Calu3 (cell line): Measurements from ENCODE around the gene APOBEC4. TPM values are rescaled to one million over a fixed set of nuclear protein-coding genes. Genes with fewer than 3 reads are reported as not detected.
"Not testable (repeated sequence)": the region's sequence is repeated elsewhere in the genome, so short reads cannot be mapped to it uniquely, and the experiment has no call there.

Experiments used
- BruUV-seq: library from RNA; stranded (reverse); fragments of 400-500 nt; replicated peaks from 2 replicates; lab custom pipeline; 2021; lab: Mats Ljungman, UMichigan
- CTCF ChIA-PET: fragments of 300-600 bp; sonication (Branson Sonifier 250); formaldehyde crosslinking; loops from one replicate; lab custom pipeline; 2022; ENCODE audit warnings: antibody characterized with exemption; lab: Charles Lee
- DNase-seq: peaks from one replicate; pipeline ENCODE4 v3.0.0; 2022
- H3K27ac Mint-ChIP-seq: one replicate; pipeline ENCODE4 v1.8.0; 2022; ENCODE audit warnings: mixed read lengths; ENCODE audit not compliant: unreplicated experiment
- H3K27me3 Mint-ChIP-seq: one replicate; pipeline ENCODE4 v1.8.0; 2022; ENCODE audit warnings: mixed read lengths; ENCODE audit not compliant: unreplicated experiment
- H3K36me3 Mint-ChIP-seq: one replicate; pipeline ENCODE4 v1.8.0; 2022; ENCODE audit warnings: mild to moderate bottlenecking, moderate library complexity, mixed read lengths; ENCODE audit not compliant: insufficient read depth, unreplicated experiment
- H3K4me1 Mint-ChIP-seq: one replicate; pipeline ENCODE4 v1.8.0; 2022; ENCODE audit warnings: mild to moderate bottlenecking, low read depth, mixed read lengths; ENCODE audit not compliant: unreplicated experiment
- H3K4me3 Mint-ChIP-seq: one replicate; pipeline ENCODE4 v1.8.0; 2022; ENCODE audit warnings: mild to moderate bottlenecking, low read depth, moderate library complexity, mixed read lengths; ENCODE audit not compliant: unreplicated experiment
- H3K9me3 Mint-ChIP-seq: one replicate; pipeline ENCODE4 v1.8.0; 2022; ENCODE audit warnings: low read depth, mixed read lengths; ENCODE audit not compliant: unreplicated experiment
- CTCF ChIP-seq: fragments of 200-600 bp; IDR thresholded peaks from one replicate; pipeline ENCODE4 v1.8.0; 2022; ENCODE audit warnings: antibody characterized with exemption; ENCODE audit not compliant: unreplicated experiment
- intact Hi-C: fragments of 100-400 bp; cut with micrococcal nuclease; formaldehyde crosslinking; loops from one replicate; pipeline ENCODE4 v1.10.0; 2022; ENCODE audit not compliant: unreplicated experiment
- total RNA-seq: library from RNA; stranded (reverse); gene quantifications from 2 replicates; pipeline ENCODE4 v1.2.3, GENCODE V29; 2022

Gene APOBEC4
- total RNA-seq, 1 experiment from 2014 or later = not detected

GRCh38 chr1:183622884-183623785, 30.0 kb downstream of the APOBEC4 start:
- Mint-ChIP-seq H3K36me3 (peaks cover 22% of the 10 kb centered on the region), H3K9me3 (no peaks in the 10 kb centered on the region), H3K27ac (no peak overlapping the region), H3K27me3 (no peaks in the 10 kb centered on the region), H3K4me3 (no peak overlapping the region), H3K4me1 (peaks cover 21% of the 10 kb centered on the region)
- peak; percentile 62 for TF ChIP-seq CTCF
- intact Hi-C loops = loop anchor here (1.0 to 2.0 kb wide), 3 partner anchors 80 to 342 kb away; no protein-coding TSS in a partner anchor
- peak; percentile 74 for DNase-seq
- CTCF ChIA-PET = interaction anchor here (1.0 to 1.5 kb wide), 2 partner anchors 78 to 341 kb away, joined by 3 to 8 read pairs; no protein-coding TSS in a partner anchor
- no TSS peak for BruUV-seq

GRCh38 chr1:183622013-183622412, 31.1 kb downstream of the APOBEC4 start:
- peaks cover 18% of the 10 kb centered on the region for H3K36me3 Mint-ChIP-seq
- peaks cover 25% of the 10 kb centered on the region for H3K4me1 Mint-ChIP-seq
- no TSS peak for BruUV-seq
- H3K4me3 Mint-ChIP-seq = no peak overlapping the region
- no peak for DNase-seq
- no peak for TF ChIP-seq CTCF
- no peaks in the 10 kb centered on the region for H3K9me3 Mint-ChIP-seq
- H3K27ac Mint-ChIP-seq = no peak overlapping the region
- intact Hi-C loops = loop anchor here (2.0 kb wide), 2 partner anchors 151 to 341 kb away; no protein-coding TSS in a partner anchor
- no peaks in the 10 kb centered on the region for H3K27me3 Mint-ChIP-seq
- CTCF ChIA-PET = interaction anchor here (1.6 kb wide), 1 partner anchor 33 kb away, joined by 4 read pairs; no protein-coding TSS in a partner anchor

DNA sequence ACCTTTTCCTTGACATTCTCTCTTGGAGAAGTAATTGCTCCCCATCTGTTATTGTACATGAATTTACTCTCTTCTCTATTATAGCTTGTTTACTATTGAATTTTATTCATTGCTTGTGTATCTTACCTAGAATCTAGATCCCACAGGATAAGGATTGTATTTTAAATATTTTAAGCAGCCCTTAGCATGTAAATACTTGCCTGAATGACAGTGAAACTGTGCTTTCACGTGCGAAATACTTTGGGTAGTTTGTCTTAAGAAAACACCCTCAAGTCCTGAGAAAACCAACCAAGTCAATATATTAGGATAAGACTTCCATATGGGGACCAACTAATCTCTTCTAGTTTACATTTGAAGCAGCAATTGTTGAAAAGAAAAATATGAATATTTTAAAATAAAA, 32.8 kb downstream of the APOBEC4 start:
- Mint-ChIP-seq H3K36me3 (peaks cover 18% of the 10 kb centered on the region), H3K27ac (no peak overlapping the region), H3K9me3 (no peaks in the 10 kb centered on the region), H3K4me3 (no peak overlapping the region), H3K27me3 (no peaks in the 10 kb centered on the region), H3K4me1 (peaks cover 31% of the 10 kb centered on the region)
- intact Hi-C loops = no loop called here
- DNase-seq = no peak
- TF ChIP-seq CTCF = no peak
- no TSS peak for BruUV-seq
- CTCF ChIA-PET = interaction anchor here (1.6 kb wide), 1 partner anchor 32 kb away, joined by 4 read pairs; no protein-coding TSS in a partner anchor

- no peak for DNase-seq
- no peak overlapping the region for H3K27ac Mint-ChIP-seq
- H3K27me3 Mint-ChIP-seq = no peaks in the 10 kb centered on the region
- no peak overlapping the region for H3K4me3 Mint-ChIP-seq
- intact Hi-C loops = no loop called here
- no peaks in the 10 kb centered on the region for H3K9me3 Mint-ChIP-seq
- BruUV-seq = no TSS peak
- no peak for TF ChIP-seq CTCF
- H3K36me3 Mint-ChIP-seq = peaks cover 14% of the 10 kb centered on the region
- CTCF ChIA-PET = no interaction called here
- H3K4me1 Mint-ChIP-seq = peaks cover 29% of the 10 kb centered on the region
Observed at GRCh38 chr1:183619781-183620180, 33.3 kb downstream of the APOBEC4 start.

DNA sequence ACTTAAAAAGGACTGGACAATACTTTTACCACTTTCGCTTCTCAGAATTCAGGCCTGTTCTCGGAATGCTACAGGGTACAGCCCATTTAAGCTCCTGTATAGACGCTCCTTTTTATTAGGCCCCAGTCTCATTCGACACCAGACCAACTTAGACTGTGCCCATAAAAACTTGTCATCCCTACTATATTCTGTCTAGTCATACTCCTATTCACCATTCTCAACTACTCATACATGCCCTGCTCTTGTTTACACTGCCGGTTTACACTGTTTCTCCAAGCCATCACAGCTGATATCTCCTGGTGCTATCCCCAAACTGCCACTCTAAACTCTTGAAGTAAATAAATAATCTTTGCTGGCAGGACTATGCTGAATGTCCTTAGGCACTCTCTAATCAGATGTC, 34.9 kb downstream of the APOBEC4 start:
- H3K4me1 Mint-ChIP-seq = peaks cover 26% of the 10 kb centered on the region
- H3K36me3 Mint-ChIP-seq, intact Hi-C loops, DNase-seq, CTCF ChIA-PET, H3K9me3 Mint-ChIP-seq, H3K4me3 Mint-ChIP-seq, H3K27me3 Mint-ChIP-seq, H3K27ac Mint-ChIP-seq, BruUV-seq: not testable (repeated sequence)

GRCh38 chr1:183612975-183613374, 40.1 kb downstream of the APOBEC4 start:
- CTCF ChIA-PET, H3K4me3 Mint-ChIP-seq, H3K27ac Mint-ChIP-seq, H3K27me3 Mint-ChIP-seq, BruUV-seq, DNase-seq, intact Hi-C loops, H3K9me3 Mint-ChIP-seq, H3K36me3 Mint-ChIP-seq: not testable (repeated sequence)
- peaks cover 40% of the 10 kb centered on the region for H3K4me1 Mint-ChIP-seq
